VCaP (cell line): ENCODE measurements around the gene FRMD8.

Source experiments
- H3K27ac ChIP-seq: fragments of 450-650 bp; 2 replicates; pipeline ENCODE4 v1.5.1; 2017
- CTCF ChIP-seq: fragments of 450-650 bp; conservative IDR thresholded peaks from 2 replicates; pipeline ENCODE4 v1.5.1; 2017; ENCODE audit warnings: mild to moderate bottlenecking, moderate library complexity

Gene FRMD8

GRCh38 chr11:65376138-65376713, 10.2 kb upstream of the FRMD8 start:
- TF ChIP-seq CTCF = no peak
- H3K27ac ChIP-seq = no peak overlapping the region; the same call in 1 of the 2 replicates

GRCh38 chr11:65377036-65377435, 9.4 kb upstream of the FRMD8 start:
- TF ChIP-seq CTCF = no peak
- H3K27ac ChIP-seq = no peak overlapping the region; the same call in 1 of the 2 replicates

GRCh38 chr11:65377777-65378176, 8.7 kb upstream of the FRMD8 start:
- no peak for TF ChIP-seq CTCF
- H3K27ac ChIP-seq = peak overlapping the region; percentile 100; the same call in 1 of the 2 replicates

- H3K27ac ChIP-seq = peak overlapping the region; percentile 100; the same call in 1 of the 2 replicates
- no peak for TF ChIP-seq CTCF
These were observed 8.1 kb upstream of the FRMD8 start for GRCh38 chr11:65378208-65378927.

GRCh38 chr11:65378928-65379638, 7.4 kb upstream of the FRMD8 start:
- peak overlapping the region; percentile 100 for H3K27ac ChIP-seq
- no peak for TF ChIP-seq CTCF

GRCh38 chr11:65379698-65380459, 6.6 kb upstream of the FRMD8 start:
- H3K27ac ChIP-seq = peak overlapping the region; percentile 100
- no peak for TF ChIP-seq CTCF
